ENCODE measurements around the gene PDE6H.

The PDE6H gene

DNA sequence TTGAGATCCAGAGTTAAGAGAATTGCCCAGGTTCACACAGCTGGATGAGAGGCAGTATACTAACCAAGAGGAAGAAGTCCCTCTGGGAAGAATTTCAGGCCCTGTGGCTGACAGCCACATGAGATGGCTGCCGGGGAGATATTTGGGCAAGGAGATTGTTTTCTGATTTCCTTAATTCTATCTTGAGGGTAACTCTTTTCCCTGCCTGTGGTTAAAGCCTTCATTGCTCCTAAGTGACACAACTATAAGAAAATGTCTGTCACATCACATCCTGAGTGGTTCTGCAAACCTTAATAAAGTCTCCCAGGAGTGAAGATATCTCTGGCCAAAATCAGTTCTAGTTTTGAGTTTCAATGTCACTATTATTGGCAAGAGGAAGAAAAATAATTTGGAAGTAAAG, 21.0 kb upstream of the PDE6H start:
- no peak for DNase-seq (ENCODE audit: low read depth)

DNA sequence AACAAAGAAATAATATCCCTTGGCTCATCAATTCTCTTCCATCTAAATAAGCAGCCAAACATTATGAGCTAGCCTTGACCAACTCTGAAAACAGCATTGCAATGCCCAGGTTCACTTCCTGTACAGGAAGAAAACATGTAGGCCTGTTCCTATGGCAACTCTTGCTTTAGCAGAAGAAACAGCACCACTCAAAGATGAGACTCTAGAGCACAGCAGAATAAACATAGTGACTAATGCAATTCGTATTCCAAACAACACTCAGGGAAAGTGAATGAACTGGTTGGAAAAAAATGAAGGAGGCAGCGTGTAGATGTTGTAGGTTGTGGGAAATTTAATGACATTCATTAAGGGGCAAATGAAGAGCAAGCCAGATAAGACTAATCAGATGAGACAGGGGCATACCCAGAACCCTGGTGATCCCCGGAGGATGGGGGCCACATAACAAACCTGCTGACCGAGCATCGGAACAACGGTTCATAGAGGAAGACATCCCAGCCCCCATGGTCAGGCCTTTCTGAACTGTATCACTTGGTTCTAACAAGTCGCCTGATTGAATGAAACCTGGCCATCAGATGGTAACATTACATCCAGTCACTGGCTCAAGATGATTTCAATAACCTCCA, 20.4 kb upstream of the PDE6H start:
- DNase-seq (ENCODE audit: low read depth), result peak; percentile 91

DNA sequence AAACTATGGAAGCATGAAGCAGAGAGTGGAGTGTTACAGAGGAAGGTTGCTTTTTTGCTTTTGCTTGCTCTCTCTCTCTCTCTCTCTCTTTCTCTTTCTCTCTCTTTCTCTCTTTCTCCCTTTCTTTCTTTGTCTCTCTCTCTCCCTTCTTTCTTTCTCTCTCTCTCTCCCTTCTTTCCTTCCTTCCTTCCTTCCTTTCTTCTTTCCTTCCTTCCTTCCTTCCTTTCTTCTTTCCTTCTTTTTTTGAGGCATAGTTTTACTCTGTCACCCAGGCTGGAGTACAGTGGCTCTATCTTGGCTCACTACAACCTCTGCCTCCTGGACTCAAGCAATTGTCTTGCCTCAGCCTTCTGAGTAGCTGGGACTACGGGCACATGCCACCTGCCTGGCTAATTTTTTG, 19.1 kb upstream of the PDE6H start:
- no peak for DNase-seq (ENCODE audit: low read depth)

DNA sequence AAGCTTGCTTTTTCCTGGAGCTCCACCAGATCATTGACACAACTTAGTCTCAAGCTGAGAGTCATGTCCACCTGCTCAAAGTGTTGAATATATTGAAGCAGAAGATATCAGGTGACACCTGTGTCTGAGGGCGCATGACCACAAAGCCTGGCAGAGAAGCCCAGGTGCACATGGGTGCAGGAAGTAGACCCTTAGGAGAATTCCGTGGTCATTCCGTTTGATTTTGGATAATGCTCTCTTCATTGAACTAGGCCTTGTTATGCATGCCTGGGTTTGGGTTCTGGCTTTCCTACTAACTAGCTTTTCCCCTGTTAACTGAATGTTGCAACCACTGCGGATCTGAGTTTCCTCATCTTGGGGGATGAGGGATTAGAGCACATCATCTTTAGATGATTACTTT, 18.6 kb upstream of the PDE6H start:
- no peak for DNase-seq (ENCODE audit: low read depth)

DNA sequence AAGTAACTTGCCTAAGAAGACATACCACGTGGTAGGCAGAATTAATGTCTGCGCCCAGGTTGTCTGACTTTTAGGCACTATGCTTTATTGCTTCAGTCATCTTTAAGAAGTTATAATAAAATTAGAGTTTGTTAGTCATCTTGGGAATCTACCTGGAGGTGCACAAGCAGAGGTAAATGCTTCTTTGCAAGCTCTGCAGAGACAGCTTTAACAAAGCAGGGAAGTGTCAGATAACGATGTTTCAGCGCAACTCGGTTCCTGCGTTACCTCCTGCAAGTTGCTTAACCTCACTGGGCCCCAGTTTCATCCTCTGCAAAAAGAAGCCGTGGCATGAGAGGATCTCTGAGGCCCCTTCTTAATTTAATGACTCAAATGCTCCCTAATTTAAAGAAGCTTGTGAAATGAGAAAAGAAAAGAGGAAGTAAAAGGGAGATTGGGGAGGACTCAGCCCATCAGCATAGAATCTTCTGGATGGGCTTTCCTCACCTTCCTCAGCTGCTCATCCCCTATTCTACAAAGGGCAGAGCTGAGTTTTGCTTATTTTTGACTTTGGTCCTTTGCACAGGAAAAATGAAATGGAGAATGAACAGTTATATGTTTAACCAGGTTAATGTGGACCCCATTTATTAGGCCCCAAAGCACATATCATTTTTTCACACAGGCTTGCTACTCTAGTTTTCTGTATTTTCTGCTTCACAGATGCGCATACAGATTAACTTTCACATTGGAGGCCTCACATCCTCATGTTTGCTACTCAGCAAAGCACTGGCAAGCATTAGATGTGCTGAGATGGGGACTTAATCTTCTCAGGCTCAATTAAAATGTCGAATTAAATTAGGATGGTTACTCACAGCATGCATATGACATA, 16.6 kb upstream of the PDE6H start:
- no peak for DNase-seq (ENCODE audit: low read depth)

DNA sequence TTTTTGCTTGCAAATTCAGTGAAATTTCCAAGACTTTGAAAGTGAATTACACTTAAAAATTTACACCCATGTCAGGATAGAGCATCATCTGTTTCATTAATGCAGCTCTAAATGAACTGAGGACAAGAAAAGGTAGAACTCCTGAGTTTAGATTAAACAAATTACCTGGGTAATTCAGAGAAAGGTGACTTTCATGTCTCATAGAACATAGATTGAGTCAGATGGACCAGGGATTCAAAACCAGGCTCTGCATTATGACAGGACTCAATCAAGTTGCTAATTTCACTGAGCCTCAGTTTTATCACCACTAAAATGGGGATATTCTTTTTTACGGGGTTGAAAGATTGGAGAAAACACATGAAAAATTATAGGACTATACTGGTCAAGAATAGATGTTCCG, 15.9 kb upstream of the PDE6H start:
- DNase-seq (ENCODE audit: low read depth), result no peak

DNA sequence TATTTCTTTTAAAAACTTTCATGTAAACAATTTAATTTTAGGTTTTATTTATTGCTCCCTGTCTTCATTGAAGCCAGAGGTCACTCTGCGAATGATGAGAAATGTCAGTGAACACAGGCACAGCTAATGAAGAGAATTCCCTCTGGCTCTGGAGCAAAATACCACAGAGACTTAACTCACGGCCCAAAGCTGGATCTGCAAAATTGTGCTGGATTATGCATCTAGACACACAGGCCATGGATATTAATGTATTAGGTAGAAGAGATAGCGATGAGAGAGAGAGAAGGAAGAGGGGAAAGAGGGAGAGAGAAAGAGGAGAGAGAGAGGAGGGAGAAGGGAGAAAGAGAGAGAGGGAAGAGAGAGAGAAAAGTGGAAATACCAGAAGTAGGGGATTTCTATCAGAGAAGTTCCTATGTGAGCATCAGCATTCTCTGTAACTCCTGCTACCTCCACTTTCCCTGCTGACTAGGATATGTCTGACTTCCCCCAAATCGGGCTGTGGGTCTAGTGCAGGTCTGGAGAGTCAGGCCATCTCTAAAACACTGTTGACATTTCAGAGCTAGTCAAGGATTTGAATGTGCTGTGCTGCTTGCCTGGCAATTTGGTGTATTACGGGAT, 15.2 kb upstream of the PDE6H start:
- no peak for DNase-seq (ENCODE audit: low read depth)

DNA sequence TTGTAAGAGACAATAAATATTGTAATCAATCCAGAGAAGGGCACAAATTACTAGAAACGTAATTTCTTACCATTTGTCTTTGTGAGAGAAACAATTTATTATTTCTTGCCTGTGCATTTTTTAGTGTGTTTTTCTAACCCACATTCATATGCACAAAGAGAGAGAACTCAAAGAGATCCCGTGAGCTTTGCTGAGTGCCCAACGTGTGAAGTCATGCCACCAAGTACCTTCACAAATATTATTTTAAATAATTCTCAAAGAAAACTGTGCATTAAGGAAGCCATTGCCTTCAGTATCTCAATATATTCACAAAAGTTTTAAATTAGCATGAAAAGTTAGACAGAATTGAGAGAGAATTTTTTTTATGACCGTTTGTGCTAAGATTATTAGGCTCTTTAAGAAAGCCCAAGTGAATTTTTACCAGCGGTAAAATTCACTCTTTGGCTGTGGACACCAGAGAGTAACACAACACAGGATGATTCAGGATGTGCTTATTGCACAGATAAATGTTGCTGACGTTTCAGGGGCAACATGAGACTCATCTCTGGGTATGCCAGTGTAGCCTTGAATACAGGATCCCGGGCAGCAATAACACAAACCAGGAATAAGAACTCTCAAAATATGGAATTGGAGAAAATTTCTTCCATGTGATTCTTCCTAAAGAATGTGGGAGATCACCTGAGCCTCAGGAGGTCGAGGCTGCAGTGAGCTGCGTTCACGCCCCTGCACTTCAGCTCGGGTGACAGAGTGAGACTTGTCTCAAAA, 14.3 kb upstream of the PDE6H start:
- no peak for DNase-seq (ENCODE audit: low read depth)

DNA sequence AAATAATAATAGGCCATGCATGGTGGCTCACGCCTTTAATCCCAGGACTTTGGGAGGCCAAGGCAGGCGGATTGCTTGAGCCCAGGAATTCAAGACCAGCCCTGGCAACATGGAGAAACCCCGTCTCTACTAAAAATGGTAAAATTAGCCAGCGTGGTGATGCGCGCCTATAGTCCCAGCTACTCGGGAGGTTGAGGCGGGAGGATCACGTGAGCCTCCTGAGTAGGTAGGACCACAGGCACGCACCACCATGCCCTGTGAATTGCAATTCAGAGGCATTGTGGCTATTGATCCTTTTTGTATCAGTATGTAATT, 13.8 kb upstream of the PDE6H start:
- DNase-seq (ENCODE audit: low read depth), result no peak

DNA sequence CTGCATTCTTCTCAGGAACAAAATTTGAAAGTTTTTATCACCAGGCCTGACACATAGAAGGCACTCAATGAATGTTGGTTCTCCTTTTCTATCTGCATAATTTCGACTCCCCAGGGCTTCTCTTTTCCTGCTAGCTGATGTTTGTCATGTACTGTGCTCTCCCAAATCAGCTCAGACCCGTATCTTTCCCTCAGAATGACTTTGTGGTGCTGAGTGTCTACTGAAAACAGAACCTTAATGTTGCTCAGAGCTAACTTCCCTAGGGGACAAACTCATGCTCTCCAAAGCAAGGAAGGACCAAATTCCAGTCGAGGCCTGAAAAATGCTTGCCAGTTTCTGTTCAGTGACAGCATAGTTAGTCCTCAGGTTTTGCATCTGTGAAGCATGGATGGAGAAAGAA, 13.4 kb upstream of the PDE6H start:
- DNase-seq (ENCODE audit: low read depth), result no peak

DNA sequence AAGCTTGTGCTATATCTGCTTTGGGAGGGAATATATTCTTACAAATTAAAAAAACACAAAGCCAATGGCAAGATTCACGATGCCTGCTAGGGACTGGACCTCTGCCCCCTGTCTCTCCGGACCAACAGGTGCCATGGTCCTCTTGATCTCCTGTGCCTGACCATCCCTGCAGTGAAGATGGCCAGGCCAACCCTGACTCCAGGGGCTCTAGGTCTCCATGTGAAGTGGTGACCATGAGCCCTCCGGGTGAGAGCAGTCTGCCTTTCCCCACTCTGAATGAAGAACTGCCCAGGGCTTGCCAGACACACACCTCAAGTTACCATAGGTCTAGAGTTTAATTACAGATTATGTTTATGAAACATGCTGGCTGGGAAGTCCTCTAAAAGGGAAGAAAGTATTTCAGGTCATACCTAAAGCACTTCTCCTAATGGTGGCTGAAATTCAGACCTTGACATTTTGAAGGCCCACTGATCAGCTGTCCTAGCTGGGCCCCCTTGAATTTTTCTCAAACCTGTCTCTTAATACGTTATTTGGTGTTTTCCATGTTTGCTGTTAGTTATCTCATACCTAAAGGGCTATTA, 12.8 kb upstream of the PDE6H start:
- no peak for DNase-seq (ENCODE audit: low read depth)

DNA sequence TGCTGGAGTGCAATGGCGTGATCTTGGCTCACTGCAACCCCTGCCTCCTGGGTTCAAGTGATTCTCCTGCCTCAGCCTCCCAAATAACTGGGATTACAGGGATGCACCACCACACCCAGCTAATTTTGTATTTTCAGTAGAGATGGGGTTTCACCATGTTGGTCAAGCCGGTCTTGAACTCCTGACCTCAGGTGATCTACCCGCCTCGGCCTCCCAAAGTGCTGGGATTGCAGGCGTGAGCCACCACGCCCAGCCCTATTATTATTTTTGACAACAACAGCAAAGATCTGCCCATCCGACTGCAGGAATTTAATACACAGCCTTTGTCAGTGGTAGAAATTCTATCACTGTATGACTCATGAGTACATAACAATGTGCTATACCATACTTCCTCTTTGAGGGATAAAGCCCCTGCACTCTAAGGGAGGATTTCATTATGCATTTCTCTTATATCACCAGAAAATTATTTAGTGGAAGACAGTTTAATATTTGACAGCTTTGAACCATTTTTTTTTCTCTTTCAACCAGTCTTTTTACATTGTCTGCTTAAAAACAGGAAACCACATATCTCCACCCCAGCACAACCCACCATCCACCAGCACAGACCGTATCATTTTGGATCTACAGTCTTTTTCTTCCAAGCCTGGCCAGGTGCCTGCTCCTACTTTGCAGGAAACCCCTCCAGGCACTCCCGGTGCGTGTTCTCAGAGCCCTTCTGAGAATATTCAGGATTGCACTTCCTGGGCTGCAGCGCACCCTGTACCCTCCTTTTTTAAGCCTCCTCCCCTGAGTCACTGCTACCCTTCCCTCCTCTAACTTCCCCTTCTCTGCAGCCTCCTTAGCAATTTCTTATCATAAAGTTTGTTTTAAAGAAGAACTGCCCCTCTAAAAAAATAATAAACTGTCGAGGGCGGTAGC, 12.0 kb upstream of the PDE6H start:
- no peak for DNase-seq (ENCODE audit: low read depth)

DNA sequence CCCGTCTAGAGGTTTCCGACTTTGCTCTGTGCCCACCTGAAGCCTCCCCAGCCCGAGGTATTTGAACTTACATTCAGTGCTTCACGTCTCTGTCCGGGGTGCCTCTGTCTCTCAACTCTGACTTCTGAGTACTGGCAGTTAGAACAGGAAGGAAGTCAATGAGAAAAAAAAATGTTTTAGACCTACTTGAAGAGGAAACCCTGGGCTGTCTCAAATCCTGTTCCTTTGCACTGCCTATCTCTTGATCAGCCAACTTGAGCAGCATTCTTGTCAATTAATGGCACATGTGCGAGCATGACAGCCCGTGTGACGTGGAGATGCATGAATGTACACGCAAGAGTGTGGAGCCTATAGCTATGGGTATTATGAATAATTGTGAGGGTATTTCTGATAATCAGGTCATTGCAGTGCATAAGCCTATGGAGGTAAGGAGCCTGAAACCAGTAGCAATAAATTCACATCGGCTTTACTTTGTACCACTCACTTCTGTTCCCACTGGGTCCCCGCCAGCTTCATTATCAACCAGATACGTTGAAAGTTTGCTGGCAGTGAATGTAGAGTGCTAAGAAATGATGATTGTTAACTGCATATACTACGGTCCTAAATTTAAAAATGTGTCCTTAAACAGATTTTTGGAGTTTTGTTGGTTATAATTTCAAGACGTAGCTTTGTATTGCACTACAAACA, 11.2 kb upstream of the PDE6H start, which contains the start of gene ARHGDIB:
Gene ARHGDIB (minus strand): TSS at position 136 of the 687 bp plus-strand sequence. CDS start 10,889 bp downstream, outside the sequence.
- DNase-seq (ENCODE audit: low read depth), result no peak

DNA sequence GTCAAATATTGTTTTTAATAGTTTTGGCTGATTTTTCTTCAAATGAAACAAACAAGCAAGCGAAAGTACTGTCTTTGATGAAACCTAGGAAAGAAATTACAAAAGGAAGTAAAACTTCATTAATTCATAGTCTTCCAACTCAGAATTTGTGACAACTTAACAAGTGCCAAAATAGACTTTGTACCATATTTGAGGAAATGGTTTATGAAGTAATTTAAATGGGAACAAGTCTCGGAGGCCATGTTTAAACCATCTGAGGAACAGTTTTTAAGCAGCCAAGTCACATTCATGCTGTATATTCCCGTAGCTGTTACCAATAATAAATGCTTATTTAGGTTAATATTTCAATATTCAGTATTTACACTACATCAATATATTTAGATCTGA, 10.7 kb upstream of the PDE6H start:
- DNase-seq (ENCODE audit: low read depth), result no peak

DNA sequence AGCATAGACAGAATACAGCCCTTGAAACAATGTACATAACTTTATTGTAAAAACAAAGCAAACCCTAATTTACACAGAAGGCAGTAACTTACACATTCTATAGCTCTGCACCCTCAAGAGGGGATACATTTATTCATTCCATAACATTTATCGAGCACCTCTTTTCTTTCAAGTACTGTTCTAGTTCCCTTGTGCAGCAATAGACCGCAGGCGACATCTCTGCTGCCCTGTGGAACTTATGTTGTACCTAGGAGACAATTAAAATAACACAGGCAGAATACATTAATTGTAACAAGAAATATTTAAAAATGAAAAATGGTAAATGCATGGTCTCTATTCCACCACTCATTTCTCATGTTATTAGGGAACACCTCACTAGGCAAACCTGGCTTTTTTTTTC, 10.0 kb upstream of the PDE6H start:
- no peak for DNase-seq (ENCODE audit: low read depth)

DNA sequence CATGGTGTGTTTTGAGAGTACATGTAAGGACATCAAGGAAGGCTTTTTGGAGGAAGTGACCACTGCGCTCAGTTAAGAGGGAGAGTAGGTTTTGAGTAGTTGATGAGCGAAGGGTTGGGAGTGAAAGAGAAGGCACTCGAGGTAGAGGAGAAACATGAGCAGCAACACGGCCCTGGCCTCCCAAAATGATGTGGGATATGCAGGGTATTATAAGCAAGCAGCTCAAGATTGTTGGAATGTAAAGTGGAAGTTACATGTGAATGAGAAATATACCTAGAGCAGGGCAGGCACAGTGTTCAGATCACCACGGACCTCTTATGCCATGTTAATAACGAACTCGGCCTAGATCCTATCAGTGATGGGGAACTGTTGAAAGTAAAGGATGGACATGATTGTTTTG, 9.3 kb upstream of the PDE6H start:
- DNase-seq (ENCODE audit: low read depth), result no peak

DNA sequence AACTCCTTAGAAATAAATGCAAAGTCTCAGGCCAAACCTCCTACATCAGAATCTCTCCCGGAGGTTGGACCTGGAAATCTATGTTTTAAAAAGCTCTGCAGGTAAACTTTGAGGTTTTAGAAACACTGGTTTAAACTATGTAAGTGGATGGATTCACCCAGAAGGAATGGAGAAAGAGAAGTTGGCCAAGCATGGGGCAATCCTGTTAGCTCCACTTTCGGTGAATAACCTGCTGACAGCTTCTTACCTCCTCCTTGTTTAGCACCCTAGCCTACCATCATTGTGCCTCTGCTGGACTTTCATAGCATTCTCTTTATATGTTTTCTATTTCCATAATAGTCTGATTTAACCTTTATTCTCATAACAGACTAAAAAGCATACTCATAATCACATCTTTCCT, 8.4 kb upstream of the PDE6H start:
- DNase-seq (ENCODE audit: low read depth), result no peak

DNA sequence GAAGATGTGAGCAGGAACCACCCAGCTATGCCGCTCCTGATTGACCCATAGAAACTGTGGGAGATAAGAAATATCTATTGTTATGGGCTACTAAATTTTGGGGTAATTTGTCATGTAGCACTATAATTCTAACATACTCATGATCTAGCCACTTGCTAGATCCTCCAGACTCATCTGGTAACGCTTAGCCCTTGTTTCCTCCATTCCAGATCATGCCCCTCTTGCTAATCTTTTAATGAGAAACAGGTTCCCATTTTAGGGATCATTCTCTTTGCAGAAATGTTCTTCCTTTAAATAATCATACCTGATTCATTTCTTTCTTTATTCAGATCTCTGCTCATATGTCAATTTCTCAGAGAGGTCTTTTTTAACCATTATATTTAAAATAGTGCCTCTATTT, 7.6 kb upstream of the PDE6H start:
- DNase-seq (ENCODE audit: low read depth), result no peak

DNA sequence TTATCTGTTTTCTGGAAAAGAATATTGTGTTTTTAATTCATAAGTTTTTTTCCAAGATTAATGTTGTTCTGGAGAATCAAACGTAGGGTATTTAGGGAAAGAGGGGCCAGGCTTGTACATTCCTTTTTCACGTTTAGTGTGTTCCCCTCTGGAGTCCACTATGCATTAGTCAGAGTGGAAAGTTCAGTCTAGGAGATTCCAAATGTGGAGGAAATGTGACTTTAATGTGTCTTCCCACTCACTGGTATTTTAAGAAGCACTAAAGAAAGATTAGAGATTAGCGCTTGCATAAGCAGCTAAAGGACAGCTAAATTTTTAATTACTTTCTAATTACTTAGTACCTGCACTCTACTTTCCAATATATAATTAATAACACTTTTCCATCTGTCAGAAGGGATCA, 4.4 kb upstream of the PDE6H start:
- DNase-seq (ENCODE audit: low read depth), result no peak

DNA sequence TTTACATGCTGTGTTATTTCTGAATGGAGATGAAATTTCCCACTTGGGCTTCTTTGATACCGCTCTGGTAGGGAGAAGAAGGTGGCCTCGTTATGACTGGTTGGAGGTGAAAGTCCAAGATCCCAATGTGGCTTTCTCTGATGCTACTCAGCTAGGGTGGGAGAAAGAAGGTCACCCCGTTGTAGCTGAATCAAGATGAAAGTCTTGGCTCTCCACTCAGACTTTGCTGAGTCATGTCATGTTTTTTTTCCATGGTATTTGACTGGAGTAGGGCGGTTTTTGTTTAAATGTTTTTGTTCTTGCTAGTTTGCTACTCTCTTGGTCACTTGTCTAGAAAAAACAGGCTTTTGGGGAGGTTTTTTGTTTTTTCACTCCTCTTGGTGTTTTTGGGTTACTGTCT, 2.4 kb upstream of the PDE6H start:
- no peak for DNase-seq (ENCODE audit: low read depth)

DNA sequence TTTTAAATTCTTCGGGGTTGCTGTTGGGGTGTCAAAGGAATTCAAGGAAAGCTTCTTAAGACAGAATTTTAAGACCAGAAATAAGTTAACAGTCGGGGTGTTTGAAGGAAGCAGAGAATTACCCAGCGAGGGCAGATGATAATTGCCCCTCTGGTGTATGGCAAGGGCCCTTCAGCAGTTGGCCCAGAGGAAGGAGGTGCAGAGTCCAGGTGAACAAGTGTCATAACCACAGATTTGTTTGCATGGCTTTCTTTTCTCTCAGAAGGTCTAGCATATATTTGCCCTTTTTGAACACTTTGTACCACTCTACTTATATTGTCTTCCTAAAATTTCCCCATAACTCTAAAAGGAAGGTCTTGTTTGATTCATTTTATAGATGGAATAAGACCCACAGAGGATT, 1.8 kb downstream of the PDE6H start:
- DNase-seq (ENCODE audit: low read depth), result no peak

All from GM04503 (cell line).